HG03159 (cell line): ENCODE measurements around the gene FHDC1.

Experiments
- ATAC-seq: cut with Tn5 transposase; IDR thresholded peaks from one replicate; pipeline ENCODE4 v1.9.1; 2021; ENCODE audit warnings: mild to moderate bottlenecking, moderate library complexity; ENCODE audit not compliant: unreplicated experiment

The FHDC1 gene

DNA sequence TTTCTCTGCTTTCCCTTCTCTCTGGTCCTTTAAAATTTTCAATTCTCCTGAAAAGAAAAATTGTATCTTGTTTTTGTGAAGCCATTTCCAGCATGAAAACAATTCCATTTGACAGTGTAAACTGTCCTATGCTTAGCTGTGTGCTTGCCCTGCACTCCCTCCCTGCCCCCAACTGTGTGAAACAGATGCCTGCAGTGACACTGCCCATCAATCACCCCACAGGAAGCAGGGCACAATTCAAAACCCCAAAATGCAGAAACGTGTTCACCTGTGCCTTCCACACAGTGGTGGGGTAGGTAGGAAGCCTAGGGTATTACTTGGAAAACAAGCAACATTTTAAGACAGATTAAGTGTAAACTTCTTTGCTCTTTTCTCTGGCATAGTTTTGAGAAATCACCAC lies 6.2 kb upstream of the FHDC1 start:
- ATAC-seq: no peak

DNA sequence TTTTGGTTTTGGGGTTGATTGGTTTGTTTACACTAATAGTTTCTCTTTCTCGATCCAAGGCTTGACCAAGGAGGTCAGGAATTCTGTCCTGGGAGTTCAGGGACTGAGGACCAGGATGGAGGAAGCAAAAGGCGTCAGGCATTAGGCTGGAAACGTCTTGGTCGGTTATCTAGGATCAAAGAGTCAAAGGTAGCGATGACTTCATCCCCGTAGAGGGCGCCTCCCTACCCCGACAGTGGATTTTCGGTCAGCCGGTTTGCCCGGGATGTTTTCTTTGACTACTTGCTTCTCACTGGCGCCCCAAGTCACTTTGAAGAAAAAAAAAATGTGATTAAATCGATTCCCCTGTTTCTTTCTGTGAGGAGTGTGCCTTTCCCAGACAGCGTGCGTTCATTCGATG lies 980 bp upstream of the FHDC1 start:
- no peak for ATAC-seq

DNA sequence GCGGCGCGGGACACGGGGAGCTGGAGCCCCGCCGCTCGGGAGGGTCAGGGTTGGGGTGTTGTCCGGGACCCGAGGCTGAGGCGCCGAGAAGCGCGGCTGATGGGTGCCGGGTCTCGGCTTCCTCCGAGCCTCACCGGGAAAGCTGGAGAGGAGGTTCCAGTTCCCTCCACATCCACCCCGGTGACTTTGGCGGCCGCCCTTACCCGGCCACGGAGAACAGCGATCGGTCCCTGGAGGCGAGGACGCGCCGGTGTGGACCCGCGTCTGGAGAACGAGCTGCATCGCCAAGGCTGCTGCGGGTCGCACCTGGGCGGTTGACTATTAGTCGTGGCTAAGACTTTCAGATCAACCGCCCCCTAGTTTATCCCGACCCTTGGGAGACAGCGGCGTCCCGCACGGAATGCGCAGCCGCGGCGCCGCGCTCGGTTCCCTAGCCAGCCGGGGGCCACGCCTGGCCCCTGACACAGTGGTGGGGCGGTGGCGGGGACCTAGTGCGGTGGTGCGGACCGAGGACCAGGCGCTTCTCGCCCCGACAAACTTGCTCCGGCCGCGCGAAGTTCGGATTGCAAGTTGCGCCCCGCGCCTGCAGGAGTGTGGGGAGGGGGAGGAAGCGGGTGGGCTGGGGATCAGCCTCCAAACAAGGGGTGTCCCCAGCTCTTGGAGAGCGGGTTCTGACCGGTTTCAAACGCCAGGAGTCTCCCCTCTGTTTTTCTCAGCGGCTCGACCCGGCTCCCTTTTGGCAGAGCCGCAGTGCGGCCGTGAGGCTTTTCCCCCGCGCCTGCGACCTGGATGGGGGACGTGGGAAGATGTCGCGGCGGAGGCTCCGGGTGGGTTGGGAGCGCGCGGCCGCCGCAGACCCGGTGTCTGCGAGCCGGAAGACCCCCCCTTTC lies 568 bp downstream of the FHDC1 start:
- ATAC-seq: no peak

DNA sequence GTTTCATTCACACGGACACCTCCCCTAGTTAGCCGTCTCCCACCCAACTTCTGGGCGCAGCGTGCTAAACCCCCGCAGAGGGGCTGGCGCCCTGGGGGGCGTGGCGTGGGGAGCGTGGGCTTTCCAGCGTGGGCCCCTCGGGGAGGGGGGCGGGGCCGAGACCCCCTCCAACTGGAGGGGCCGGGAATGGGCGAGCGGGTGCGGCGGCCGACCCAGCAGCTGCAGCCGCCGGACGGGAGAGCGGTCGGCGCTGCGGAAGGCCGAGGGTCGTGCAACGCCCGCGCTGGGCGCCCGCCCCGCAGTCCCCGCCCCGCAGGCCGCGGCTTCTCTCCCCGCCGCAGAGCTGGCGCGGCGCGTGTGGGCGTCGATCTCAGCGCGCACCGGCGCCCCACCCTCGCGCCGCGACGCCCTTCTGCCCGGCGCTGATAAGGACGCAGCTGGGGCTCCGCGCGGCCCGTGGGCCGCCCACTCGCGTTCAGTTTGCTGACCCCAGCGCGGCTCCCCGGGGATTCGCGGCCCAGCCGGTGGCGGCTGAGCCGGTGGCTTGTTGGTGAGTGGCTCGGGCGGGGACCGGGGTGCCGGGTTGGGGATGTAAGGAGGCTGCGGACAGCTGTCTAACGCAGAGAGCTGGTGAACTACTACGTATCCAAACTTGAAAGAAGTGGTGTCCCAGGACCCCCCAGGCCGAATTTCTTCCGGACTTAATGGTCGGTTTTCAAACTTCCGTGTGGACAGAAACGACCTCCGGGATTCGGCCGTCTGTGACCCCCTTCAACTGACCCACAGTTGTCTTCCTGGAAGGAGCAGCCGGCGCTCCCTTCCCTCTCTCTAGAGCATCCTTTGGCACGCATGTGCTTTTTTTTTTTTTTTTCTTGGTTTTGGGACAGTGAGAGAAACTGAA lies 1.5 kb downstream of the FHDC1 start:
- peak; percentile 34 for ATAC-seq

DNA sequence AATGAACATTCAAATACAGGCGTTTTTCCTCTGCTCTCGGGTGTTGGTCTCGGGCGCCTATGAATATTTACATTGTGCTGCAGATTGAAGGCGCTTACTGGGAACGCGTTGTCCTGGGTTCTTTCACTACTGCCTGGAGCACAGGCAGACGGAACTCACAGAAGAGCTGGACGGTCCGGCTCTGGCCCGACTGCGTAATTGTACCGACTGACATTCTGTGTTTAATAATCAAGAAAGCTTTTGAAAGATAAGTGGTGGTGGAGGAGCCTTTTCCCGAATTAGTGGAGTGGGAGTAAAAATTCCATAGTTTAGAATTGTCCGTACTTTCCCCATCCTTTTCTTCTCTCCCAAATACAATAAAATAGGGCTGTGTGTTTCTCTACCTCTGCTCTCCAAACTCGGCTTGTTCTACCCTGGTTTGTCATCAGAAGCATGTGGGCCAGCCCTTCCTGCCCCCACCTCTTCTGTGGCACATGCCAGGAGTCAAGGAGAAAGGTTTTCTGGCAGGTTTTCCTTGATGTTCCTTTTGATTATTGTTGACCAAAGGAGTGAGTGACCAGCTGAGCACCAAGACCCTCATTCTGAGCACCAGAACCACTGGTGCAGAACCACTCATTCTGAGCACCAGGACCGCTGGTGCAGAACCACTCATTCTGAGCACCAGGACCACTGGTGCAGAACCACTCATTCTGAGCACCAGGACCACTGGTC lies 2.3 kb downstream of the FHDC1 start:
- no peak for ATAC-seq

DNA sequence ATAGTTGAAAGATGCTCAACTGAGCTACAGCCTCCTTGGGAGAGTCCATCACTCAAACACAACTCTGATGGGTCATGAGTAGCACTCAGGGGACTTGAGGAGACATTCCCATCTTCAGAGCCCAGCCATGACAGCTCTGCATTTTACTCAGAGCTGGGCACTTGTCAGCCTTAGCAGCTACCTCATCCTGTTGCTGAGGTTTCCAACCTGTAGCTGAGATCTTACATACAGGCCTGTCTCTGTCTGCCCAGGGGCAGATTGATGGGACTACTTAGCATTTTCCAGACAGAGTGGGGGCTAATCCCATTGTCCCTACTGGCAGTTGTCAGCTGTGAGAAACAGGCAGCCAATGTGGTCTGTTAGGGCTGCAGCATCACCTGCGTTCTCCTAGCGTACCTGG lies 3.5 kb downstream of the FHDC1 start:
- ATAC-seq: no peak

DNA sequence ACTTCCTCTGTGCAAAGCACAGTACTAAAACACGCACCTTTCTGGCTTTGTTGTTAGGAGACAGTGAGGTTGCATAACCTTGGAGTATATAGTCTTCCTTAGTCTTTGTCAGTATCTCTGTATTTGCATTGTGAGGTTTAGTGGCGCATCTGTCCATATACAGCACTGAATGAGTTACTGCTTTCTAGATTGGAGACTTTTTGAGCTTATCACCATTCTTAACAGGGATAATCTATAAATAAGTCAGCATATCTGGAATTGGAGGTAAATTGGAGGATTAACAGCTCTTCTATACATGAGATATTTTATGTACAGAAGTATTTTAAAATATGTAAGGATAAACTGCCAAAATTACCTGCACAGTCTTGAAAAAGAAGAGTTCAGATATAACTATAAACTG lies 4.3 kb downstream of the FHDC1 start:
- no peak for ATAC-seq

DNA sequence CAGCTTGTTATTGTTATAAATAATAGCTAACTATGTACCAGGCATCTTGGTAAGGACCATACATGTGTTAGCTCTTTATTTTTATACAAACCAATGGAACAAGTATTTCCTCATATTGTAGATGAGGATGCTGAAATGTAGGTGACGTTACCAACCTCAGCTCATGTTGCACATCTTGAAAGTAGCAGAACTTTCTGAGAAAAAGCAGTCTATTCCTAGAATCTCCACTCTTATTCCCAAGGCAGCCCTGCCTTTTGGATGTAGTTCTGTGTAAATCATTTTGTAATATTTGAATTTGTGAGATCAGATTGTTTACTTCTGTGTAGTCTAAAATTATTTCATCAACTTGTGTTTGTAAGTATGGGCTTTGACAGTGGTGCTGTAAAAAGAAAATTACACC lies 5.3 kb downstream of the FHDC1 start:
- no peak for ATAC-seq

DNA sequence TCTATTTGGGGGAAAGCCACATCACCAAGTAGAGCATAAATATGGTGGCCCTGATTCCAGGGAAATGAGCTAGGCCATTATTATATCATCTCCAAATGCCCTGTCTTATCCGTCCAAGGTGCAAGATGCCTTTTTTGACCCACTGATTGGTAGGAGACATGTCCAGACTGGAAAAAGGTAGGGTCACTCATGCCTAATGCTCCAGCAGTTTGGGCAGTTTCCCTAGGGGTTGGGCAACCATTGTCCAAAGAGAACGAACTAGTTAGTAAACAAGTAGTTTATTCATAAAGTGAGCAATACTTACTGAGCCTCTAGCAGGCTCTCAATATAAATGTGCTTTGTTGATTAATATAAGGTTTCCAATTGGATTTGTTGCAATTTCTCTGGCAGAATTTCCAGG lies 6.2 kb downstream of the FHDC1 start:
- ATAC-seq: no peak

DNA sequence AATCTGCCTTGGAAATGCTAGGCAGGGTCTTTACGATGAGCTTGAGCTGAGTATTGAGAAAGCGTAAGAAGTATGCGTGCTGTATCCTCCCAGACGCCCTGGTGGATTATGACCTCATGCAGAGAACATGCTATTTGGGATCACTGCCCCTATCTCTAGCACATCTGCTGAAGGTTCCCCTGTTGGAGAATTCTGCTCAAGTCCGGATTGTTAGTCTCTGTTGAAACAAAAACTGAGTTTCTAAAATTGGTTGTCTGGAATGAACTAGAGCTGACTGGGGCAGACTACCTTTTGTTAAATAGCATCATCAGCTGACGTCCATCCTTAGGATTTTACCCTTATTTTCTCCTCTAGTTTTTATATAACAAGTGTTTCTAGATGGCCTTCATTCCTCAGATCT lies 7.5 kb downstream of the FHDC1 start:
- ATAC-seq: no peak

DNA sequence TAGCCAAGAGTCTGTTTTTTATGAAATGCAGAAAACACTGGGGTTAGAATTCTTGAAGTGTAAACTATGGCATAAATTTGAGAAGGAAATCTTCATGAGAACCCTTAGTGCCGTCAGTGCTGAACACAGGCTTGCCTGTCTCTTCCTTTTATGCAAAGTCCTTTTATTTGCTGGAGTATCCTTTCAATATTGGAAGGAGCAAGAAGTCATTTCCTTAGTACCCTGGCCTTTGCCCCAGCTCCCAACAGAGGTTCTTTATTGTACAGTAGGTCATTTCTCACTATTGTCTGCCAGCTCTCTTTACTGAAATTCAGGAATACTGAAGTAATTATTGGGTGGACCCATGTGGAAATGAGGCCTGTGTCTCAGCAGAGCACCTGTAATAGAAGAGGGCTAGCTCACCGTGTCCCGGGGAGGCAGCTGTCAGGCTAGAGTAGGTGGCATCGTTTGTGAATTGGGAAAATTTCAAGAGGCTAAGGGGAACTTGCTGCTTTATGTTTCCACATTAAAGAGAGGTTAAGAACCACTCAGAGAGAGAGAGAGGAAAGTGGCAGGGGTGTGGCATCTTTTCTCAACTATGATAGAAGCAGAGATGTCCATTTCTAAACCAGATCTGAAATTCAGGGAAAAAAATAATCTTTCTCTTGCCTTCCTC lies 8.7 kb downstream of the FHDC1 start:
- no peak for ATAC-seq

DNA sequence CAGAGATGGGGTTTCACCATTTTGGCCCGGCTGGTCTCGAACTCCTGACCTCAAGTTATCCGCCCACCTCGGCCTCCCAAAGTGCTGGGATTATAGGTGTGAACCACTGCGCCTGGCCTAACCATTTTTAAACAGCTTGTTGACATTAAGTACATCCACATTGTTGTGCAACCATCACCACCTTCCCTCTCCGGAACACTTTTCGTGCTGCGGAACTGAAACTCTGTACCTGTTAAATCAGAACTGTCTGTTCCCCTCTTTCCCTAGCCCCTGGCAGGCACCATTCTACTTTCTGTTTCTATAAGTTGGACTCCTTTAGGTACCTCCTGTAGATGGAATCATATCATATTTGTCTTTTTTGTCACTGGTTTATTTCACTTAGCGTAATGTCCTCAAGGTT lies 9.5 kb downstream of the FHDC1 start:
- ATAC-seq: no peak

DNA sequence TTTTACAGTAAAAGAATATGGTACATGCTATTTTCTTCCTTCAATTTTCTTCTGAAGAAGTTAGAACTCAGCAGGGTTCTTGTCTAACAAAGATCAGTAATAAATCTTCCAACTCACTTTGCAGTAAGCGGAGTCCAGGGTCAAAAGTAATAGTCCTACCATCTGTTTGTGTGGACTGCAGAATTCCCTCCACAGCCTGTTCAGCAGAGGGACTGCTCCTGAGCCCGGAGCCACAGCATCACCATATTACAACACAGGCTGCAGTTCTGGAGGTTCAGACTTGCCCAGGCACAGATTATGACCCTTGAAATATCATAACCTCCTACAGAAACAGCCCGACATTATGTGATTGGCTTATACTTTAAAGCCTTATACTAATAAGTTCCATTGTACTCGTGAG lies 10.3 kb downstream of the FHDC1 start:
- no peak for ATAC-seq

DNA sequence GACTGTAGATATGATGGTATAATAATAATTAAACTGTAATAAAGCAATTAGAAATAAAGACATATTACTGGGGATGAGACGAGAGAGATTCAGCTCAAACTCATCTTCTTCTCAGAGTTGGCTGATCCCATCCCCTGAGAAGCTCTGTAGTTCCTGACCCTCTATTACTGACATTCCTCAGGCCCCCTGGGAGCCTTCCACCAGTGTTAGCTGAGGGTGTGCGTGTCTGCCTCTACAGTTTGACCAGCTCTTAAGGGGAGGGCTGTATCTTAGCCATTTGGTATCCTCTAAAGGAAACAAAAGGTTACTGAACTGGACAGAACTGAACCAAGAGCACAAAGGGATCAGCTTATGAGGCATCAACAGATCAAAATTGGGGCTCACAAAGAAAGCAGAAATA lies 11.2 kb downstream of the FHDC1 start:
- ATAC-seq: no peak

DNA sequence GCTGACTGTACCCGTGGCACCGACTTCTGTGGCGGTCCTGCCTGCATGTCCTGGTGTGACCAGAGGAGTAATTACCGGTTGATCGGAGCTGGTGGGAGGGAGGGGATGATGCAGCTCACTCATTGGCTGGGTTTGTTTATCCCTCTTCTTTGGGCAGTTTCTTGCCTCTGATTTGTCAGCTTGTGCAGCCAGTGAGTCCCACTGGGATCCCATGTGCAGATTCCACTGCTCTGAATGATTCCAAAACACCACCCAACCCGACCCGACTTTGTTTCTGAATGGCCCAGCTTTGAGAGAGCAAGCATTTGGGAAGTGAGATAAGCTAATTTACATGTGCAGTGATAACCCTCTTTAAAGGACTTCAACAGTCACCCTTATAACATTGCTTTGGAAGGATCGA lies 13.8 kb downstream of the FHDC1 start:
- ATAC-seq: no peak

DNA sequence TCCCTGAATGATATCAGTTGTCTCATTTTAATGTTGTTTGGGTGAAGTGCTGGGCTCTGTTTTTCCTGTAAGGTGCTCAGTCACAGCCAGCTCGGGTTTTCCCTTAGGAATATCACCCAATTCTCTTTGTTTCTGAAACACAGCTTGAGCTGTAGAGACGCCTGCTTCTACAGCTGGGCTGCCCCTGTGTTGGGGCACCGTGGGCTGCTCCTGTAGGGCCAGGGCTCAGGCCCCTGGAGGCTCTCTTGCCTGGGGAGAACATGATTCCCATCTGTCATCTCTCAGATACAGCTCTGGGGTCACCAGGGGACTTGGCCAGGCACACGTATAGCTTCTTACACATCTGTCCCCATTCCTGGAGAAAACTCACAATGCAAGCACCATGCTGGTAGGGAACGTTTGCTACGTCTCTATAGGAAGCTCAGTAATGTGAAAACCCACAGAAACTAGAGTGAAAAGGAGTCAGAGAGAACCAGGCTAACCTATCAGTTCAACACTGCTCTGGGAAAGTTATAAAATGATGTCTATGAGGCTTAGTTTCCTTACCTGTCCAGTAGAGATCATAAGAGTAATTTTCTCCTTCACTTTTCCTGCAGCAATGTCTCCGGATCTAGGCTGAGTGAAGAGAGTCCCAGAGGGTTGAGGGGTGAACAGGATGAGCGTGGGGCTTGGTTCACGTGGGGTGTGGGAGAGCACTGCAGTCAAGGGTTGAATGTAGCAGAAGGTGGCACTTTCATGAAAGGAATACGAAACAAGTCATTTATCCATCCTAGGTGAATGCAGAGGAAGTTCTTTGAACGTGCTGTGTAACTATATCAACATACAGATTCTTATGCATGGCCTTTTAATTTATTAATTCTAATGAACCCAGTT lies 14.5 kb downstream of the FHDC1 start:
- no peak for ATAC-seq

DNA sequence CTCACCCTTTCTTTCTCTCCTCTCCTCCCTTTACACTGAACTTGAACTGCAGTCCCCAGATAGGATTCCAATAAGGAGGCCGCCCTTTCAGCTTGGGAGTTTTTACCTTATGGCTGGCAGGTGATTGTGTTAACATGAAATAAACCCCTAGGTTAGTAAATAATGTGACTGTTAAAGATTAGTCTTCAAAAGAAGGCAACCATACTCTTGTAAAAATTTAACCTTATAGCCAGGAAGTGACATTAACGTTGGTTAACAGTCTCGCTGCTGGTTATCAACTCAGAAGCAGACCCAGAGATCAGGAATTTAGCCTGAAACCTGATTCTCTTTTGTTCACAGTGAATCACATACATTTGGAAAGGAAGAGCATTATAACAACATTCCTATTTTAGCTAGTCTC lies 15.2 kb downstream of the FHDC1 start:
- ATAC-seq: no peak

DNA sequence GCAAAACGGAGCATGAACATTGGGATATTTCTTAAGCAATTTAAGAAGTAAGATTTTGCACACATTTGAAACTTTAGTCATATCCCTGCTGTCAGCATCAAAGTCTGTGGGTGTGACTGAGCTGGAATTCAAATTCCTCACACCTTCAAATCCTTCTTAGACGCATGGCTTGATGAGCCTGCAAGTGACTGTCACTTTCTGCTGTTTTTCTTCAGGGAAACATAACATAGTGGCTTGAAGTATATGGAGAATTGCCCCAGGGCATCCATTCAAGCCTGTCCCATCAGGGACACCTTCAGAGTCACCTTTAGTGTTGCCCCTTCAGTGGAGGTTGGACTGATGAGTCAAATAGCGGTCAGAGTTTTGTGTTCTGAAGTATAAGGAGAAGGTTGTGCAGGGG lies 17.4 kb downstream of the FHDC1 start:
- no peak for ATAC-seq

DNA sequence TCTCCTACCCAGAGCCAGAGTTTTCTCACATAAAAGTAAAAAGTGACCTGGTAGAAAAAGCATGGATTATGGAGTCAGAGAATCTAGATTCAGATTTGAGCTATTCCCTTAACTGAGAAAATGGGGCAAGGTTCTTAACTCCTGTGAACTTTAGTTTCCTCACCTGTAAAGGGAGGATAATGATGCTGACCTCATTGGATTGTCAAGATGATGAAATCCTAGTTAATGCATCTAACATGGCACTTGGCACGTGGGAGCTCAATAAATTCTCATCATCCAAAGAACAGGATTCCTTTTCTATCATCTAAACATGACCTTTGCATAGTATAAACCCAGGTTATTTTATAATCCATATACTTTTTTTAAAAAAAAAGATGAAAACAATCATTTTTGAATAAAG lies 18.6 kb downstream of the FHDC1 start:
- ATAC-seq: no peak

DNA sequence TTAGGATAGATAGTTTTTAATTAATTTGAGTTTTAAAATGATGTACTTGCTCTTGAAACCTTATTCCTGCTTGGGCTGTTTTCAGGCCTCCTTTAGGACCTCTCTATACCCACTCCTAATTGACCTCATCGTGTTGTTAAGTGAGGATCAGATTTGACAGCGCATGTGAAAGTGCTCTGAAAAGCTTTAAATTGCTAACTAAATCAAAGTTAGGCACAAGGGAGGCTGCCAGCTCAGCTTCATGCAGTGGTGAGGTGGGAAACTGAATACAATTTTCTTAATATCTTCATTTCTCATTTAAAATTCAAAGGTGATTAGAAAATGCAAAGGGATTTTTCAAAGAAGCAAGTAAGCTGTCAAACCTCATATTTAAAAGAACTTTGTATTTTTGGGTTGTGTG lies 20.0 kb downstream of the FHDC1 start:
- ATAC-seq: no peak
